ENCODE results near the gene PPP6R3.
"Not testable (repeated sequence)": the region's sequence is repeated elsewhere in the genome, so short reads cannot be mapped to it uniquely, and the experiment has no call there.

Gene PPP6R3

GRCh38 chr11:68598816-68599653 lies 138.5 kb downstream of the PPP6R3 start:
- no peak for DNase-seq (ENCODE audit: low read depth in 2 of 2)

GRCh38 chr11:68601147-68601546 lies 140.6 kb downstream of the PPP6R3 start:
- no peak for DNase-seq (ENCODE audit: low read depth in 2 of 2)

- no peak for DNase-seq (ENCODE audit: low read depth in 2 of 2)
Measured at GRCh38 chr11:68609761-68610160, 149.2 kb downstream of the PPP6R3 start.

- no peak for DNase-seq (ENCODE audit: low read depth in 2 of 2)
Measured at GRCh38 chr11:68610452-68611116, 150.0 kb downstream of the PPP6R3 start.

GRCh38 chr11:68615657-68616056 lies 155.1 kb downstream of the PPP6R3 start:
- no peak for DNase-seq (ENCODE audit: low read depth in 2 of 2)

GRCh38 chr11:68617925-68618809 lies 157.6 kb downstream of the PPP6R3 start:
- DNase-seq (ENCODE audit: low read depth in 2 of 2): no peak

- no peak for DNase-seq (ENCODE audit: low read depth in 2 of 2)
Measured at GRCh38 chr11:68621826-68622225, 161.3 kb downstream of the PPP6R3 start.

- not testable (repeated sequence) for DNase-seq (ENCODE audit: low read depth in 2 of 2)
Measured at GRCh38 chr11:68623706-68624105, 163.2 kb downstream of the PPP6R3 start.

- not testable (repeated sequence) for DNase-seq (ENCODE audit: low read depth in 2 of 2)
Measured at GRCh38 chr11:68625069-68625468, 164.5 kb downstream of the PPP6R3 start.

- DNase-seq (ENCODE audit: low read depth in 2 of 2): not testable (repeated sequence)
Measured at GRCh38 chr11:68626236-68626635, 165.7 kb downstream of the PPP6R3 start.

- not testable (repeated sequence) for DNase-seq (ENCODE audit: low read depth in 2 of 2)
Measured at GRCh38 chr11:68628837-68629236, 168.3 kb downstream of the PPP6R3 start.

- DNase-seq (ENCODE audit: low read depth in 2 of 2): not testable (repeated sequence)
Measured at GRCh38 chr11:68632375-68632774, 171.8 kb downstream of the PPP6R3 start.

GRCh38 chr11:68632802-68633201 lies 172.2 kb downstream of the PPP6R3 start:
- DNase-seq (ENCODE audit: low read depth in 2 of 2): peak; percentile 11 to 15

GRCh38 chr11:68634606-68635005 lies 174.1 kb downstream of the PPP6R3 start:
- DNase-seq (ENCODE audit: low read depth in 2 of 2): not testable (repeated sequence)

GRCh38 chr11:68635172-68635571 lies 174.6 kb downstream of the PPP6R3 start:
- DNase-seq (ENCODE audit: low read depth in 2 of 2): not testable (repeated sequence)

- DNase-seq (ENCODE audit: low read depth in 2 of 2): not testable (repeated sequence)
Measured at GRCh38 chr11:68635883-68636282, 175.3 kb downstream of the PPP6R3 start.

GRCh38 chr11:68639322-68639721 lies 178.8 kb downstream of the PPP6R3 start:
- DNase-seq (ENCODE audit: low read depth in 2 of 2): not testable (repeated sequence)

GRCh38 chr11:68641880-68642279 lies 181.3 kb downstream of the PPP6R3 start:
- no peak for DNase-seq (ENCODE audit: low read depth in 2 of 2)

- no peak for DNase-seq (ENCODE audit: low read depth in 2 of 2)
Measured at GRCh38 chr11:68643585-68643984, 183.0 kb downstream of the PPP6R3 start.

- DNase-seq (ENCODE audit: low read depth in 2 of 2): no peak
Measured at GRCh38 chr11:68646832-68647231, 186.3 kb downstream of the PPP6R3 start.

GRCh38 chr11:68649851-68650555 lies 189.5 kb downstream of the PPP6R3 start:
- DNase-seq (ENCODE audit: low read depth in 2 of 2): no peak
